SK-N-SH (cell line): Measurements from ENCODE around the gene FAF2. TPM values are rescaled to one million over a fixed set of nuclear protein-coding genes. Genes with fewer than 3 reads are reported as not detected.

ENCODE experiments used
- CTCF ChIA-PET: fragments of 300-600, 350-600 bp; formaldehyde crosslinking; extraction: SDS; loops from one replicate; lab custom pipeline; 2021; lab: Yijun Ruan, JAX
- POLR2A ChIA-PET: fragments of 350-600 bp; sonication (Branson Sonifier 250); formaldehyde crosslinking; extraction: SDS; loops from one replicate; lab custom pipeline; 2020; ENCODE audit warnings: antibody characterized with exemption, inconsistent platforms; lab: Yijun Ruan, JAX
- DNase-seq: peaks from one replicate; pipeline ENCODE4 v3.0.0; 2012
- H2AFZ ChIP-seq: fragments of 200-600 bp; sonication (generic); 2 replicates; pipeline ENCODE4 v1.8.1; 2016; ENCODE audit warnings: antibody characterized with exemption, mild to moderate bottlenecking, low read depth
- H3F3A ChIP-seq: fragments of 200-600 bp; sonication (generic); replicated peaks from 2 replicates; pipeline ENCODE3; 2016; ENCODE audit warnings: antibody characterized with exemption, mild to moderate bottlenecking; ENCODE audit not compliant: insufficient read depth
- H3K27ac ChIP-seq, 2 experiments: fragments of 200-500 bp in 1 of 2; fragments of 200-600 bp in 1 of 2; sonication (Bioruptor generic) in 1 of 2; sonication (generic), shearing (Covaris generic) in 1 of 2; 2 replicates each; pipeline versions ENCODE4 v1.5.1 to v1.6.1; 2014 to 2016; ENCODE audit warnings: low read depth in 2 of 2, inconsistent platforms in 1 of 2, low read length in 1 of 2, mild to moderate bottlenecking in 1 of 2, mixed read lengths in 1 of 2
- H3K27me3 ChIP-seq: fragments of 200-600 bp; sonication (generic), shearing (Covaris generic); 2 replicates; pipeline ENCODE4 v1.6.1; 2016; ENCODE audit warnings: mixed run types; ENCODE audit not compliant: insufficient read depth
- H3K36me3 ChIP-seq, 2 experiments: fragments of 200-500 bp in 1 of 2; fragments of 200-600 bp in 1 of 2; sonication (Bioruptor generic) in 1 of 2; sonication (generic) in 1 of 2; replicated peaks in 1 of 2; 2 replicates each; pipeline versions ENCODE3 to v1.5.1; 2014 to 2016; ENCODE audit warnings: low read length in 1 of 2, mild to moderate bottlenecking in 1 of 2; ENCODE audit not compliant: insufficient read depth in 2 of 2, control insufficient read depth in 1 of 2
- H3K4me1 ChIP-seq, 2 experiments: fragments of 200-500 bp in 1 of 2; fragments of 200-600 bp in 1 of 2; sonication (Bioruptor generic) in 1 of 2; sonication (generic), shearing (Covaris generic) in 1 of 2; 2 replicates each; pipeline versions ENCODE4 v1.5.1 to v1.6.1; 2014 to 2016; ENCODE audit warnings: low read depth in 1 of 2, low read length in 1 of 2, mixed run types in 1 of 2; ENCODE audit not compliant: insufficient read depth in 2 of 2, control insufficient read depth in 1 of 2
- H3K4me2 ChIP-seq: fragments of 200-600 bp; sonication (generic), shearing (Covaris generic); 2 replicates; pipeline ENCODE4 v1.6.1; 2017; ENCODE audit warnings: mixed run types
- H3K4me3 ChIP-seq, 2 experiments: fragments of 200-500 bp in 1 of 2; fragments of 200-600 bp in 1 of 2; sonication (Bioruptor generic) in 1 of 2; sonication (generic), shearing (Covaris generic) in 1 of 2; 2 replicates each; pipeline versions ENCODE4 v1.5.1 to v1.8.1; 2014 to 2016; ENCODE audit warnings: low read depth in 2 of 2, inconsistent platforms in 1 of 2, low read length in 1 of 2, mild to moderate bottlenecking in 1 of 2, mixed read lengths in 1 of 2, moderate library complexity in 1 of 2
- H3K79me2 ChIP-seq: fragments of 200-600 bp; sonication (generic); 2 replicates; pipeline ENCODE4 v1.8.1; 2017; ENCODE audit warnings: mild to moderate bottlenecking; ENCODE audit not compliant: insufficient read depth
- H3K9ac ChIP-seq: fragments of 200-600 bp; sonication (generic); 2 replicates; pipeline ENCODE4 v1.6.1; 2017; ENCODE audit warnings: mixed run types
- H3K9me2 ChIP-seq: fragments of 200-600 bp; sonication (generic); 2 replicates; pipeline ENCODE4 v1.6.1; 2017; ENCODE audit warnings: mixed run types
- H3K9me3 ChIP-seq: fragments of 200-600 bp; sonication (generic); 2 replicates; pipeline ENCODE4 v1.6.1; 2017; ENCODE audit warnings: mixed run types, mild to moderate bottlenecking, moderate library complexity
- H4K20me1 ChIP-seq: fragments of 200-600 bp; sonication (generic); 2 replicates; pipeline ENCODE4 v1.6.1; 2017; ENCODE audit warnings: mild to moderate bottlenecking, mixed run types; ENCODE audit not compliant: insufficient read depth
- CHD2 ChIP-seq: fragments of 150-350 bp; IDR thresholded peaks from 2 replicates; pipeline ENCODE4 v1.6.1; 2018; ENCODE audit warnings: low read length; ENCODE audit not compliant: partially characterized antibody
- EP300 ChIP-seq, 2 experiments: IDR thresholded peaks; 2 replicates each; pipeline versions ENCODE4 v1.4.0 to v1.6.1; 2012; ENCODE audit warnings: borderline replicate concordance in 1 of 2, low read depth in 1 of 2, low read length in 1 of 2
- EZH2phosphoT487 ChIP-seq: fragments of 200-600 bp; sonication (generic); IDR thresholded peaks from 2 replicates; pipeline ENCODE4 v1.6.1; 2017; ENCODE audit warnings: low read depth, mixed run types, mild to moderate bottlenecking, antibody characterized with exemption, moderate library complexity, borderline replicate concordance
- FOSL2 ChIP-seq: IDR thresholded peaks from 2 replicates; pipeline ENCODE4 v1.4.0; 2012; ENCODE audit warnings: low read depth, mild to moderate bottlenecking, moderate library complexity, borderline replicate concordance
- IRF3 ChIP-seq: fragments of 150-350 bp; IDR thresholded peaks from 2 replicates; pipeline ENCODE4 v1.6.1; 2016; ENCODE audit warnings: mild to moderate bottlenecking, low read depth, low read length
- NFIC ChIP-seq: IDR thresholded peaks from 2 replicates; pipeline ENCODE4 v1.4.0; 2012; ENCODE audit warnings: borderline replicate concordance
- NRF1 ChIP-seq: IDR thresholded peaks from 2 replicates; pipeline ENCODE4 v1.6.1; 2012; ENCODE audit warnings: low read depth, mild to moderate bottlenecking, low read length
- PBX3 ChIP-seq: IDR thresholded peaks from 2 replicates; pipeline ENCODE4; 2012
- POLR2AphosphoS5 ChIP-seq: IDR thresholded peaks from 2 replicates; pipeline ENCODE4 v1.6.1; 2012; ENCODE audit warnings: low read depth, low read length
- RAD21 ChIP-seq: IDR thresholded peaks from 2 replicates; pipeline ENCODE4 v1.6.1; 2012; ENCODE audit warnings: mild to moderate bottlenecking, low read length
- RXRA ChIP-seq: IDR thresholded peaks from 2 replicates; pipeline ENCODE4 v1.4.0; 2012; ENCODE audit warnings: low read depth, mild to moderate bottlenecking, borderline replicate concordance
- SIN3A ChIP-seq: IDR thresholded peaks from 2 replicates; pipeline ENCODE4 v1.6.1; 2012; ENCODE audit warnings: low read depth, mild to moderate bottlenecking, low read length, moderate library complexity, borderline replicate concordance
- SMC3 ChIP-seq: IDR thresholded peaks from 2 replicates; pipeline ENCODE4 v1.6.1; 2012; ENCODE audit warnings: low read depth, low read length, improper control_type of control experiment
- TAF1 ChIP-seq: IDR thresholded peaks from 2 replicates; pipeline ENCODE4 v1.6.1; 2012; ENCODE audit warnings: low read depth, mild to moderate bottlenecking, low read length, moderate library complexity, borderline replicate concordance
- USF2 ChIP-seq: fragments of 150-350 bp; IDR thresholded peaks from 2 replicates; pipeline ENCODE4 v1.6.1; 2017; ENCODE audit warnings: antibody characterized with exemption, low read length, low read depth, borderline replicate concordance
- WGBS: methylation state at CpG from one replicate; pipeline ENCODE4 v1.1.6; 2017; ENCODE audit warnings: low lambda C conversion rate; 5-methylcytosine and 5-hydroxymethylcytosine counted together
- polyA plus RNA-seq, 3 experiments: library from polyadenylated mRNA; depleted of rRNA; stranded (reverse); fragments of >200 nt; gene quantifications; 2 replicates each; pipeline ENCODE4 v1.2.3, GENCODE V29; 2012
- TF ChIP-seq, protein P1 (sequence below): IDR thresholded peaks from 2 replicates; pipeline ENCODE4 v1.4.0; 2012; ENCODE audit warnings: low read depth
- TF ChIP-seq, protein P2 (sequence below): IDR thresholded peaks from 2 replicates; pipeline ENCODE4 v1.4.0; 2012; ENCODE audit warnings: low read depth, borderline replicate concordance
- TF ChIP-seq, protein P3 (sequence below): IDR thresholded peaks from 2 replicates; pipeline ENCODE4 v1.4.0; 2012; ENCODE audit warnings: low read depth, borderline replicate concordance

Gene FAF2
- polyA plus RNA-seq, 1 of the 3 experiments (the other 2 are of a cell fraction): 25.5 TPM

DNA sequence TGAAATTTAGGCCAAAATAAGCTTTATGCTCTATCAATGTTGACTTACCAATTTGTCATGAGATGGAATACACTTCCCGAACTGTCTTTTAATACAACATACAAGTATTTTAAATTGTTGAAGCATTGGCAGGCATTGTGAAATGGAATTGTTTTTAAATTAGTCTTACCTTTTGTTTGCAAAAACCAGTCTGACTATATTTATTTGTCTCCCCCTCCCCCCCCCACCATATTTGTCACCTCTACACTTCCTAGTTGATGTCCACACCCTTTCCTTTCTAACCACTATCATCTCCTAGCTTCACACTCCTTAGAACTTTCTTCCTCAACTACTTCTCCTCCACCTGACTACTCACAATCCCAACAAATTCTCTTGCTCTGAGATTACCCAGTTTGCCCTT is 40.9 kb downstream of the FAF2 start (continued):
- no peak for TF ChIP-seq SIN3A
- no peak for TF ChIP-seq CHD2
- no peak for TF ChIP-seq RAD21
- no peak for TF ChIP-seq TAF1
- no peak for TF ChIP-seq POLR2AphosphoS5
- TF ChIP-seq, protein P1, sequence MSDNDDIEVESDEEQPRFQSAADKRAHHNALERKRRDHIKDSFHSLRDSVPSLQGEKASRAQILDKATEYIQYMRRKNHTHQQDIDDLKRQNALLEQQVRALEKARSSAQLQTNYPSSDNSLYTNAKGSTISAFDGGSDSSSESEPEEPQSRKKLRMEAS: no peak

GRCh38 chr5:176490301-176490700 is 42.1 kb downstream of the FAF2 start:
- H4K20me1 ChIP-seq: no peaks in the 10 kb centered on the region
- H3K27ac ChIP-seq: no peak overlapping the region

More at GRCh38 chr5:176490301-176490700, 42.1 kb downstream of the FAF2 start:
- WGBS: 94% methylated on average over 1 of the region's 1 CpG
- ChIA-PET CTCF (no interaction called here), POLR2A (no interaction called here)
- Histone ChIP-seq H3K9ac (no peak overlapping the region), H3F3A (peaks cover 4% of the 10 kb centered on the region), H3K4me2 (no peak overlapping the region), H3K4me3 (no peak overlapping the region), H3K79me2 (peaks cover 33% of the 10 kb centered on the region; the same call in 1 of the 2 replicates), H3K36me3 (peaks cover 73 to 78% of the 10 kb centered on the region in 2 experiments), H3K9me3 (no peaks in the 10 kb centered on the region), H3K4me1 (no peaks in the 10 kb centered on the region), H2AFZ (no peak overlapping the region), H3K9me2 (no peaks in the 10 kb centered on the region), H3K27me3 (no peaks in the 10 kb centered on the region)
- DNase-seq: no peak
- TF ChIP-seq NFIC (no peak), RXRA (no peak), FOSL2 (no peak), NRF1 (no peak), EZH2phosphoT487 (no peak), SMC3 (no peak), EP300 (IDR thresholded peaks at IDR 0.05; ENCODE audit: borderline replicate concordance in 1 of 2, low read depth in 1 of 2, low read length in 1 of 2) (no peak), IRF3 (no peak), PBX3 (no peak), SIN3A (no peak), USF2 (no peak)
- TF ChIP-seq, protein P2, sequence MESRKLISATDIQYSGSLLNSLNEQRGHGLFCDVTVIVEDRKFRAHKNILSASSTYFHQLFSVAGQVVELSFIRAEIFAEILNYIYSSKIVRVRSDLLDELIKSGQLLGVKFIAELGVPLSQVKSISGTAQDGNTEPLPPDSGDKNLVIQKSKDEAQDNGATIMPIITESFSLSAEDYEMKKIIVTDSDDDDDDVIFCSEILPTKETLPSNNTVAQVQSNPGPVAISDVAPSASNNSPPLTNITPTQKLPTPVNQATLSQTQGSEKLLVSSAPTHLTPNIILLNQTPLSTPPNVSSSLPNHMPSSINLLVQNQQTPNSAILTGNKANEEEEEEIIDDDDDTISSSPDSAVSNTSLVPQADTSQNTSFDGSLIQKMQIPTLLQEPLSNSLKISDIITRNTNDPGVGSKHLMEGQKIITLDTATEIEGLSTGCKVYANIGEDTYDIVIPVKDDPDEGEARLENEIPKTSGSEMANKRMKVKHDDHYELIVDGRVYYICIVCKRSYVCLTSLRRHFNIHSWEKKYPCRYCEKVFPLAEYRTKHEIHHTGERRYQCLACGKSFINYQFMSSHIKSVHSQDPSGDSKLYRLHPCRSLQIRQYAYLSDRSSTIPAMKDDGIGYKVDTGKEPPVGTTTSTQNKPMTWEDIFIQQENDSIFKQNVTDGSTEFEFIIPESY: no peak
- TF ChIP-seq, protein P1: no peak
- TF ChIP-seq, protein P3, sequence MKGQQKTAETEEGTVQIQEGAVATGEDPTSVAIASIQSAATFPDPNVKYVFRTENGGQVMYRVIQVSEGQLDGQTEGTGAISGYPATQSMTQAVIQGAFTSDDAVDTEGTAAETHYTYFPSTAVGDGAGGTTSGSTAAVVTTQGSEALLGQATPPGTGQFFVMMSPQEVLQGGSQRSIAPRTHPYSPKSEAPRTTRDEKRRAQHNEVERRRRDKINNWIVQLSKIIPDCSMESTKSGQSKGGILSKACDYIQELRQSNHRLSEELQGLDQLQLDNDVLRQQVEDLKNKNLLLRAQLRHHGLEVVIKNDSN: no peak
